AG09319 (cell line): Measurements from ENCODE around the gene ATG16L2.

Experiments
- DNase-seq: peaks from one replicate; pipeline ENCODE4 v3.0.0-alpha.2; 2010; ENCODE audit warnings: low read depth; ENCODE audit errors: extremely low read depth
- CTCF ChIP-seq: IDR thresholded peaks from 2 replicates; pipeline ENCODE4 v1.5.1; 2011; ENCODE audit warnings: low read depth, mild to moderate bottlenecking, inconsistent platforms, low read length, moderate library complexity

ATG16L2 gene

GRCh38 chr11:72781063-72781312 lies 33.2 kb upstream of the ATG16L2 start:
- no peak for DNase-seq
- no peak for TF ChIP-seq CTCF

GRCh38 chr11:72781313-72782080 lies 32.7 kb upstream of the ATG16L2 start:
- TF ChIP-seq CTCF = no peak
- DNase-seq = no peak

GRCh38 chr11:72782081-72782920 lies 31.9 kb upstream of the ATG16L2 start:
- no peak for DNase-seq
- no peak for TF ChIP-seq CTCF

- no peak for DNase-seq
- no peak for TF ChIP-seq CTCF
Observed at GRCh38 chr11:72783144-72783905, 30.9 kb upstream of the ATG16L2 start.

GRCh38 chr11:72784662-72785061 lies 29.5 kb upstream of the ATG16L2 start:
- no peak for DNase-seq
- no peak for TF ChIP-seq CTCF

GRCh38 chr11:72786305-72787215 lies 27.7 kb upstream of the ATG16L2 start:
- no peak for DNase-seq
- no peak for TF ChIP-seq CTCF
